NCI-H187 treated with DMSO at 0.1 percent for 48 hours (cell line): ENCODE data around the gene BHLHE23.
"Not testable (repeated sequence)": the region's sequence is repeated elsewhere in the genome, so short reads cannot be mapped to it uniquely, and the experiment has no call there.

ENCODE experiments used
- DNase-seq: peaks from one replicate; lab custom pipeline; 2025; lab: John Stamatoyannopoulos, UW

Gene BHLHE23

GRCh38 chr20:63043348-63044203, 36.8 kb upstream of the BHLHE23 start:
- no peak for DNase-seq

- DNase-seq, result no peak
Observed at GRCh38 chr20:63042448-63043071, 35.8 kb upstream of the BHLHE23 start.

DNA sequence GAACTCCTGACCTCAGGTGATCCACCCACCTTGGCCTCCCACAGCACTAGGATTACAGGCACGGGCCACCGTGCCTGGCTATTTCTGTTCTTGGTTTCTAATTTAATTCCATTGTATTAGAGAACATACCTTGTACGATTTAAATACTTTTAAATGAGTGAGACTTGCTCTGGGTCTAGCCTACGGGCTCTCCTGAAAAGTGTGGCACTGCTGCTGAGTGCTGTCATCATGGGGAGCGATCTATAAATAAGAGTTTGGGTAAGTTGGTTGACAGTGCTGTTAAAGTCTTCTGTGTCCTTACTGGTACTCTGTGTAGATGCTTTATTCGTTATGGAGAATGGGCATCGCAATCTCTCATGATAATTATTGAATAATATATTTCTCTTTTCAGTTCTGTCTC, 35.0 kb upstream of the BHLHE23 start:
- no peak for DNase-seq

DNA sequence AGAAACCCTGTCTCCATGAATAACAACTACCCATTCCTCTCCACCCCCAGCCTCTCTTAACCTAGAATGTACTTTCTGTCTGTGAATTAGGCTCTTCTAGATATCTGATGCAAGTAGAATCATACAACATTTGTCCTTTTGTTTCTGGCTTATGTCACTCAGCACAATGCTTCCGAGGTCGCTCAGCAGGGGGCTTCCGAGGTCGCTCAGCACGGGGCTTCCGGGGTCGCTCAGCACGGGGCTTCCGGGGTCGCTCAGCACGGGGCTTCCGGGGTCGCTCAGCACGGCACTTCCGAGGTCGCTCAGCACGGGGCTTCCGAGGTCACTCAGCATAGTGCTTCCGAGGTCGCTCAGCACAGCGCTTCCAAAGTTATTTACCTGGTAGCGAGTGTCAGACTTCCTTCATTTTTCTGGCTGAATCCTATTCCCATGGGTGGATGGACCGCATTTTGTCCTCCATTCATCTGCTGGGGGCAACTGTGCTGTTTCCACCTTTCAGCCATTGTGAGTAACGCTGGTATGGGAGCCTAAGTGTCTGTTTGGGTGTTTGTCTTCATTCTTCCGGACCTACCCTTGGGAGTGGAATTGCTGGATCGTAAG, 31.0 kb upstream of the BHLHE23 start:
- DNase-seq, result no peak

DNA sequence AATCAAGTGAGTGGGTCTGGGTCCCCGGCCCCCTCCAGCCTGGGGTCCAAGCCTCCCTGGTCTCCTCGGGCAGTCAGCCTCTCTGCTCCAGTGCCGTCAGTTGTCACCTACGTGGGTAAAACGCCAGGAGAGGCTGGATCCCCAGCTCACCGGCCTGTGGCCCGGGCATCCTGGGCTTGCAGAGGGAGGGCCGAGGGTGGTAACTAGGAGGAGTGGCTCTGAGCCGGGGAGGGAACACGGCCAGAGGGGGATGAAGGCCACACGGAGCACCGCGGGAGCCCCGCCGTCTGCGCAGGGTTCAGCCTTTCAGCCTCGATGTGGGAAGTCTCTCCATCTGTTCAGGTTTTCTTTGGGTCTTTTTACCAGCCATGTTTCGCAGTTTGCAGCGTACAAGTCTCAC, 29.5 kb upstream of the BHLHE23 start:
- no peak for DNase-seq

GRCh38 chr20:63035603-63036185, 28.9 kb upstream of the BHLHE23 start:
- no peak for DNase-seq

DNA sequence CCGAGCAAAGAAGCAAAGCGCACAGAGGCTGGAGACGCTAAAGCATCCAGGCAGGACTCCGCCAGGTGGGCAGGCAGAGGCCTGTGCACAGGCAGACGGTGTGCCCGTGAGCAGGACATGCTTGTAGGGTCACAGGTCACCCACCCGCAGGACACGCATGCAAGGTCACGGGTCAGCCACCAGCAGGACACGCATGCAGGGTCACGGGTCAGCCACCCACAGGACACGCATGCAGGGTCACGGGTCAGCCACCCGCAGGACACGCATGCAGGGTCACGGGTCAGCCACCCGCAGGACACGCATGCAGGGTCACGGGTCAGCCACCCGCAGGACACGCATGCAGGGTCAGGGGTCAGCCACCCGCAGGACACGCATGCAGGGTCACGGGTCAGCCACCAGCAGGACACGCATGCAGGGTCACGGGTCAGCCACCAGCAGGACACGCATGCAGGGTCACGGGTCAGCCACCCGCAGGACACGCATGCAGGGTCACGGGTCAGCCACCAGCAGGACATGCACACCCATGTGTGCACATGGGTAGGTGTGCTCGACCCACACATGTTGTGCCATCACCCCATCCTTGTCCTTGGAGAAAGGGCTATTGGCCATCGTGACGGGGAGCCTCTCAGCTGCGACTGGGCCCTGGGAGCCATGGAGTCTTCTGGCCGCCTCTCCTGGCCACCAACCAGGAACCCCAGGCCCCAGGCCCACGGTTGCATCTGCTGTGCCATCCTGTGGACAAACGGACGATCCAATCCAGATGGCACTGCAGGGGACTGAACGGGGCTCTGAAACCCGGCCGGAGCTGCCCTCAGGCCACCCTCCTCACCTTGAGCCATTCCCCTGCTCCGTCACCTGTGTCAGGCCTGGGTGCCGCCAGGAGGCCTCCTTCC, 28.2 kb upstream of the BHLHE23 start:
- not testable (repeated sequence) for DNase-seq

GRCh38 chr20:63033794-63034709, 27.3 kb upstream of the BHLHE23 start:
- no peak for DNase-seq

DNA sequence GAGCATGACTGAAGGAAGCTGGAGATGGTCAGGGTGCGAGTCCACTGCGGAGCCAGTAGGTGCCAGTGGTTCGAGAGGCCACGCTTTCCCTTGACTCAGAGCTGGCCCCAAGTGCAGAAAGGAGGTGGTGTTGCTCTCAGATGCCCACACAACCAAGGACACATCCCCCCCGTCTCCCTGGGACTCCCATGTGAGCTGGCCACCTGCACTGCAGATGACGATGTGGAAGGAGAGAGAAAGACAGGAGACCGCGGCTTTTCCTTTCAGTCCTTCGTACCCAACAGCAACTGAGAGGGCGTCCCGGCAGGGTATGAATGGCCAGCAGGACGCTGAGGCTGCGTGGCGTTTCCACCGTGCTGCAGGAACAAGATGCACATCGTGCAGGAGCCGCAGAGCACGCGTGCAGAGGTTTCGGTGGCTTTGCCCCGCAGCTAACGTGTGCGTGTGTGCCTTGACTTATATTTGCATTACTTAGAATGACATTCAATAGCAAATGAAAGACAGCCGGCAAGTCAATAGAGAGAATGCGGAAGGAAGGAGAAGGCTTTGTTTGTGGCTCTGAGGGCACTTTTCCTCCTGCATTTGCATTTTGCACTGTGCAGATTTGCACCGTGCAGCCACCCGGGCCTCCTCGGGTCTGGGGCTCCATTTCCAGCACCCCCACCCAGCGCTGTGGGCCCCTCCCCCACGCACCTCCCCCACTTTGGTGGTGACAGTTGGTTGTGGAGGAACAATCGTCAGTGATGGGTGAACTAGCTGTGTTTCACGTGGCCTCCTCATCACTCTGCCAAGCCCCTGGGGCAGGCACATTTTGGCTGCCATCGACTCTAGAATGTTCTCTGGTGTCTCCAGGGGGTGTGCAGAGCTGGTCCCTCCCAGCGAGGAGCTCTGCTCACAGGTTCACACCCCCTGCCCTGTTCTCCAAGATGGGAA, 26.4 kb upstream of the BHLHE23 start:
- no peak for DNase-seq

GRCh38 chr20:63032026-63032800, 25.4 kb upstream of the BHLHE23 start:
- no peak for DNase-seq

- DNase-seq, result no peak
Observed at GRCh38 chr20:63031251-63032014, 24.7 kb upstream of the BHLHE23 start.

GRCh38 chr20:63029358-63030121, 22.8 kb upstream of the BHLHE23 start:
- DNase-seq, result no peak

DNA sequence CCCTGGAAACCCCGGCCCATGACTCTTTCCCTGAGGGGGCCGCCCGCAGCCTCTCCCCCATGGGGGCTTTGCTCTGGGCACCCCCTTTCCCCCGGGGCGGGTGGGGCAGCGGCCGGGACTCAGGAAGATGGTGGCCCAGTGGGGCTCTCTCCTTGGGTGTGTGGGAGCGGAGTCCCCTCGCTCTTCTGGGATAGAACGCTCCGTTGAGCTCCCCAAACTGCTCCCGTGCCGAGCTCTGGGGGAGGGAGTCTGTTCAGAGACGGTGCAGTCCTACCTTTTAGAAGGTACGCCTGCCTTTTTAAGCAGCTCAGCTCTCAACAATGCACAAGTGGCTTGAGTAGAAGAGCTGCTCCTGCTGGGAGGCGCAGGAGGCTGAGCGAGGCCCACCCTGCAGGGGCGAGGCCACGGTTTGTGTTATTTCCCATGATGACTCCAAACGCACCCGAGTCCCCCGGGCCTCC, 21.7 kb upstream of the BHLHE23 start:
- DNase-seq, result no peak

- no peak for DNase-seq
Observed at GRCh38 chr20:63027922-63028389, 21.2 kb upstream of the BHLHE23 start.

- no peak for DNase-seq
Observed at GRCh38 chr20:63027221-63027921, 20.6 kb upstream of the BHLHE23 start.

DNA sequence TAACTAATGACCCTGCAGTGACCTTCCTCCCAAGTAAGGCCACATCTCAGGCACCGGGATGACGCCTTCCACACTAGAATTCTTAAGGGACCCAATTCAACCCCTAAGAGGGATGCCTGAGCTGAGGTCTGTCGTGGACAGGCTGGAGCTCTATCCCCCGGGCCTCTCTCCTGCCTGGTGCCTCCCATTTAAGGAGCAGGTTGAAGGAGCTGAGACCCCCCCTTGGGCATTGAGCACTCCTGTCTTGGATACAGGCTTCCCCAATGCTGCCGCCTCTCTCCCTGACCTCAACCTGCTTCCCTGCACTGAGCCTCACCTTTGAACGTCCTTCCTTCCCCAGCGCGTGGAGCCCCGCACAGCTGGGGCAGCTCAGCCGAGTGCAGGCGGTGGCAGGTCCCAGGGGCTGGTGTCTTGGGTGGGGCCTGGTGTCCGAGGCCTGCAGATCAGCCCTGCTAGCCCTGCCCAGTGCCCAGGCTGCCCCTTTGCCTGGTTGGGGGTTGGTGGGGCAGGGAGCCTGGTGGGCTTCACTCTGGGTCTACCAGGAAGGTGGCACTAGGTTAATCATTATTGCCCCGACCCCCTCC, 19.9 kb upstream of the BHLHE23 start:
- no peak for DNase-seq
